Activated CD8-positive, alpha-beta memory T cell treated with anti-CD3 and anti-CD28 coated beads, Interleukin-2, amount 10 ng/mL, durations not matched to agents 7 days and 5 days (primary cell): ENCODE measurements around the gene ARRDC1. TPM values are rescaled to one million over a fixed set of nuclear protein-coding genes. Genes with fewer than 3 reads are reported as not detected.
"Not testable (repeated sequence)": the region's sequence is repeated elsewhere in the genome, so short reads cannot be mapped to it uniquely, and the experiment has no call there.

ENCODE experiments used
- ATAC-seq: fragments of 150-1000 bp; cut with Tn5 transposase; one replicate; pipeline ENCODE4 v1.10.0; 2021; ENCODE audit warnings: moderate library complexity
- CTCF ChIA-PET: fragments of 350-600 bp; sonication (Branson Sonifier 250); formaldehyde crosslinking; loops from one replicate; lab custom pipeline; 2021; ENCODE audit warnings: antibody characterized with exemption; lab: Charles Lee
- DNase-seq: peaks from one replicate; pipeline ENCODE4 v3.0.0-alpha.2; 2020
- H3K27ac Mint-ChIP-seq: one replicate; pipeline ENCODE4 v1.8.0; 2021; ENCODE audit warnings: mild to moderate bottlenecking, mixed read lengths
- H3K27me3 Mint-ChIP-seq: one replicate; pipeline ENCODE4 v1.8.0; 2021; ENCODE audit warnings: mixed read lengths
- H3K36me3 Mint-ChIP-seq: one replicate; pipeline ENCODE4 v1.8.0; 2021; ENCODE audit warnings: mild to moderate bottlenecking, mixed read lengths
- H3K4me1 Mint-ChIP-seq: one replicate; pipeline ENCODE4 v1.8.0; 2021; ENCODE audit warnings: mixed read lengths
- H3K4me3 Mint-ChIP-seq: one replicate; pipeline ENCODE4 v1.8.0; 2021; ENCODE audit warnings: mild to moderate bottlenecking, moderate library complexity, mixed read lengths
- H3K9me3 Mint-ChIP-seq: one replicate; pipeline ENCODE4 v1.8.0; 2022; ENCODE audit warnings: low read depth, mixed read lengths
- total RNA-seq, 2 experiments: library from RNA; stranded (reverse); gene quantifications; one replicate each; pipeline ENCODE4 v1.2.3, GENCODE V29; 2021

ARRDC1 gene, protein sequence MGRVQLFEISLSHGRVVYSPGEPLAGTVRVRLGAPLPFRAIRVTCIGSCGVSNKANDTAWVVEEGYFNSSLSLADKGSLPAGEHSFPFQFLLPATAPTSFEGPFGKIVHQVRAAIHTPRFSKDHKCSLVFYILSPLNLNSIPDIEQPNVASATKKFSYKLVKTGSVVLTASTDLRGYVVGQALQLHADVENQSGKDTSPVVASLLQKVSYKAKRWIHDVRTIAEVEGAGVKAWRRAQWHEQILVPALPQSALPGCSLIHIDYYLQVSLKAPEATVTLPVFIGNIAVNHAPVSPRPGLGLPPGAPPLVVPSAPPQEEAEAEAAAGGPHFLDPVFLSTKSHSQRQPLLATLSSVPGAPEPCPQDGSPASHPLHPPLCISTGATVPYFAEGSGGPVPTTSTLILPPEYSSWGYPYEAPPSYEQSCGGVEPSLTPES
- total RNA-seq: 10 to 100 TPM; 49.0 to 50.1 TPM

DNA sequence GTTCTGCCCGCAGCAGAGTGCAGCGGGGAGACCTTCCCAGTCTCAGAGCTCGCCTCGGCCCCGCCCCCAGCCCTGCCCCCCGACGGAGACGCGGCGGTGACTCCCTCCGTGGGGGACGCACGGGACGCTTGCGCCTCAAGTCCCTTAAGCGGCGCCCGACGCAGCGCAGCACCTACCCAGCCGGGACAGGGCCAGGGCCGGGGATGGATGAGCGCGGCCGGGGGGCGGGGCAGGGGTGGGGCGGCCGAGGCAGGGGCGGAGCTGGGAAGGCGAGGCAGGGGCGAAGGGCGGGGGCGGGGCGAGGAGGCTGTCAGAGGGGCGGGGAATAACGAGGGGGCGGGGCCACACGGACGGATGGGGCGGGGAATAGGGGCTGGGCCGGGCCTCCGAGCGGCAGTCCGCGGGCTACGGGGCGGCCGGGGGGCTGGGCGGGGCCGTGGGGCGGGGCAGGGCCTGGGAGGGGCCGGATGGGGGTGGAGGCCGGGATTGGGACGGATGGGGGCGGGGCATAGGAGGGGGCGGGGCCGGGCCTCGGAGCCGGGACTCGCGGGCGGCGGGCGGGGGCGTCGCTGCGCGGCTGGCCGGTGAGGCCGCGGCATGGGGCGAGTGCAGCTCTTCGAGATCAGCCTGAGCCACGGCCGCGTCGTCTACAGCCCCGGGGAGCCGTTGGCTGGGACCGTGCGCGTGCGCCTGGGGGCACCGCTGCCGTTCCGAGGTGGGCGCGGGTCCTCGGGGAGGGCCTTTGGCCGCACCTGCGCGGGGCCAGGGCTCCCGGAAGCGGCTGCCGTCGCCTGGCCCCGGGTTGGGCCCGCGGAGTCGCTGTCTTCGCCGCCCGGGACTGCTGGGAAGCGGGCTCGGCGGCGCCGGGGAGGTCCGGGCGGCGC, at the start of gene ARRDC1:
Gene ARRDC1, plus strand, starts transcription at position 566 of the 884 bp plus-strand sequence. Its CDS starts 32 bp downstream, at position 598.
- Mint-ChIP-seq H3K36me3 (no peaks in the 10 kb centered on the region), H3K27ac (no peak within 1 kb of the TSS), H3K4me1 (peaks cover 20% of the 10 kb centered on the region), H3K4me3 (peak within 1 kb of the TSS; percentile 73), H3K9me3 (no peaks in the 10 kb centered on the region), H3K27me3 (no peaks in the 10 kb centered on the region)
- CTCF ChIA-PET: no interaction called here
- DNase-seq: peak; percentile 96
- peak; percentile 94 for ATAC-seq

DNA sequence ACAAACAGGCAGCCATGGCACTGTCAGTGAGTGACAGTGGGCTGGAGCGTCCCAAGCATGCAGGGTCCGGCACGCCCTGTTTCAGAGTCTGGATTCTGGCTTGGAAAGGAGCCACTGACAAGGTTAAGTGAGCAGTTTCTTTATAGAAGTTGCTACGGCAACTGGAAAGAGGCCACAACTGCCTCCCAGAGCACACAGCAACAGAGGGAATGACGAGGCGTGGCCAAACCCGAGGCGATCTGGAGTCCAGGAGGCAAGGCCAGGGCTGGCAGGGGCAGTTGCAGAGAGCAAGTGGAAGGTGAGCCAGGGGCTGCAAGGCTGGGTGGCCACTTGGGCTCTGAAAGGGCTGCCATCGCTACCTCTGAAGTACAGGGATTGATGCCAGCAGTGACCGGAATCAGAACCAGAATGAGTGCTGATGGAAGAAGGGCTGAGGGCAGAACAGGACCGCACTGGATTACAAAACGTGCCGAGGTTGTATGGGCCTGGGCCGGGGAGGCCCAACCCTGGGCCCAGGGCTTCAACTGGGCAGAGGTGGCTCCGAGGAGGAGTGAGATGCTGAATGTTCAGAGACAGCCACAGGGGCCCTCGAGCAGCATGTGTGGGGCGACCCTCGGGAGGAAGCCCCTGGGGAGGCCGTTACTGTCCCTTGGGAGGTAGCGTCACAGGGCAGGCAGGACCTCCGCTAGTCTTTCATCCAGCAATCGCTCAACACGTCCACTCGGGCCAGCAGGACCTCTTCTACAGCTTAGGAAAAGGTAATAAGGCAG, 49.2 kb upstream of the ARRDC1 start:
- H3K4me3 Mint-ChIP-seq: no peak overlapping the region
- DNase-seq (no peak), ATAC-seq (no peak)
- peaks cover 10% of the 10 kb centered on the region for H3K36me3 Mint-ChIP-seq
- H3K4me1 Mint-ChIP-seq: peaks cover 10% of the 10 kb centered on the region
- CTCF ChIA-PET: no interaction called here
- no peaks in the 10 kb centered on the region for H3K9me3 Mint-ChIP-seq
- no peak overlapping the region for H3K27ac Mint-ChIP-seq
- H3K27me3 Mint-ChIP-seq: no peaks in the 10 kb centered on the region

DNA sequence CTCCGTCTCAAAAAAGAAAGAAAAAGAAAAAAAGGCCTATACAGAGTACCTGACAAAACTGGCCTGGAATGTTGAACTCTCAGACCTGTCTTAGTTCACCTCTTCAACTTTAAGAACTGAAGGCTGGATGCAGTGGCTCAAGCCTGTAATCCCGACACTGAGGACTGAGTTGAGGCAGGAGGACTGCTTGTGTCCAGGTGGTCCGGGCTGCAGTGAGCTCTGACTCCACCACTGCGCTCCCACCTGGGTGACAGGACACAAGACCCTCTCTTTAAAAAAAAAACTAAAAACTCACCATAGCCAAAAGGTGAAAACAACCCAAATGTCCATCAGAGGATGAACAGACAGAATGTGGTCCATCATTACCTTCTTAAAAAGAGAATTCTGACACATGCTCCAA, 47.4 kb upstream of the ARRDC1 start:
- Mint-ChIP-seq H3K9me3 (no peaks in the 10 kb centered on the region), H3K4me1 (peaks cover 2% of the 10 kb centered on the region), H3K4me3 (no peak overlapping the region), H3K27ac (no peak overlapping the region), H3K27me3 (no peaks in the 10 kb centered on the region), H3K36me3 (peaks cover 13% of the 10 kb centered on the region)
- ATAC-seq: no peak
- no peak for DNase-seq
- CTCF ChIA-PET: interaction anchor here (1.1 to 3.6 kb wide), 2 partner anchors 15 to 20 kb away, joined by 3 to 11 read pairs; partner anchors contain the start of gene DPH7

DNA sequence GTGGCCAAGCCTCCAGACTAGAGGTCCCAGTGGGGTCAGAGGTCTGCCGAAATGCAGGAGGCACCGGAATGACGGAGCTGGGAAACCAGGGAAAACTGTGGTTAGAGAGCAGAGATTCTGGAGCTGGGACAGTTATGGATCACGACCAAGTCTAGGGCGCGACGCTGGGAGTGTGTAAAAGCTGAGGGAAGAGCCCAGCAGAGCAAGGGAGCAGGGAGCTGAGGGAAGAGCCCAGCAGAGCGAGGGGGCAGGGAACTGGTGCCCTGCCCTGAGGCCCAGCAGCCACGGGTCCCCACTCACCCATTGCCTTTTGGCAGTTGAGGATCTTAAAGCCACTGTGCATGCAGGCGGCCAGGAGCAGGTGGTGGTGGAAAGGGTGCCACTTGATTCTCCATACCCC, 41.4 kb upstream of the ARRDC1 start:
- H3K4me3 Mint-ChIP-seq: no peak overlapping the region
- no peaks in the 10 kb centered on the region for H3K27me3 Mint-ChIP-seq
- no peak overlapping the region for H3K27ac Mint-ChIP-seq
- CTCF ChIA-PET: no interaction called here
- peaks cover 16% of the 10 kb centered on the region for H3K36me3 Mint-ChIP-seq
- peaks cover 6% of the 10 kb centered on the region for H3K4me1 Mint-ChIP-seq
- ATAC-seq: no peak
- H3K9me3 Mint-ChIP-seq: no peaks in the 10 kb centered on the region
- DNase-seq: no peak

DNA sequence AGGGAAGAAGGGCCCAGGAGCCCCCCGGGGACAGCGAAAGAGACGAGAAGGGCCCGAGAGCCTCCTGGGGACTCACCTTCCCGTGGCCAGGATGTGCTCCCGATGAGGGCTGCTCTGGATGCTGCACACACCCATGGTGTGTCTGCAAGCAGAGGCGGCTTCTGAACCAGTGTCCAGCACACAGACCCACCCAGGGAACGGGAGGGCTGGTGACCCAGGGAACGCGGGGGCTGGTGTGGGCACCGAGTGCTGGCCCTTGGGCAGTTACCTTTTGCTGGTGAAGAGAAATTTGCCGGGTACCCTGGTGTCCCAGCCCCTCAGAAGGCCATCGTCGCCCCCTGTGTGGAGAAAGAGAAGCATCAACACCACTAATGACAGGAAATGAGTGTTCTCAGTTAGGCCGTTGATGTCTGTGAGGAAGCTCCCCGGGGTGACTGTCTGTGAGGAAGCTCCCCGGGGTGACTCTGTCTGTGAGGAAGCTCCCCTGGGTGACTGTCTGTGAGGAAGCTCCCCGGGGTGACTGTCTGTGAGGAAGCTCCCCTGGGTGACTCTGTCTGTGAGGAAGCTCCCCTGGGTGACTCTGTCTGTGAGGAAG, 40.6 kb upstream of the ARRDC1 start:
- CTCF ChIA-PET: no interaction called here
- Mint-ChIP-seq H3K4me3 (no peak overlapping the region), H3K27me3 (no peaks in the 10 kb centered on the region), H3K4me1 (peaks cover 6% of the 10 kb centered on the region), H3K27ac (no peak overlapping the region), H3K36me3 (peaks cover 18% of the 10 kb centered on the region), H3K9me3 (no peaks in the 10 kb centered on the region)
- DNase-seq: no peak
- no peak for ATAC-seq

DNA sequence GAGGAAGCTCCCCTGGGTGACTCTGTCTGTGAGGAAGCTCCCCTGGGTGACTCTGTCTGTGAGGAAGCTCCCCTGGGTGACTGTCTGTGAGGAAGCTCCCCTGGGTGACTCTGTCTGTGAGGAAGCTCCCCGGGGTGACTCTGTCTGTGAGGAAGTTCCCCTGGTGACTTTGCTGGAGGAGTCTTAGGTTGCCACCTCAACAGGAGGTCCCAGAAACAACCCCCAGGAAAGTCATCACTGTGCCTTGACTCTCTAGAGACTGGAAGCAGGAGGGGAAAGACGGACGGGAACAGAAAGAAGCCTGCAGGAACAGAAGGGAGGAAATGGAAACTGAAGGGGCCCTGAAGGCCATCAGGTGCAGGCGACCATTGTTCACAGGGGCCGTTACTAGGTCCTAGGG, 37.0 kb upstream of the ARRDC1 start:
- peaks cover 31% of the 10 kb centered on the region for H3K36me3 Mint-ChIP-seq
- H3K4me1 Mint-ChIP-seq, ATAC-seq, H3K27me3 Mint-ChIP-seq, DNase-seq, H3K4me3 Mint-ChIP-seq, CTCF ChIA-PET, H3K9me3 Mint-ChIP-seq: not testable (repeated sequence)
- H3K27ac Mint-ChIP-seq: peak overlapping the region; percentile 44

DNA sequence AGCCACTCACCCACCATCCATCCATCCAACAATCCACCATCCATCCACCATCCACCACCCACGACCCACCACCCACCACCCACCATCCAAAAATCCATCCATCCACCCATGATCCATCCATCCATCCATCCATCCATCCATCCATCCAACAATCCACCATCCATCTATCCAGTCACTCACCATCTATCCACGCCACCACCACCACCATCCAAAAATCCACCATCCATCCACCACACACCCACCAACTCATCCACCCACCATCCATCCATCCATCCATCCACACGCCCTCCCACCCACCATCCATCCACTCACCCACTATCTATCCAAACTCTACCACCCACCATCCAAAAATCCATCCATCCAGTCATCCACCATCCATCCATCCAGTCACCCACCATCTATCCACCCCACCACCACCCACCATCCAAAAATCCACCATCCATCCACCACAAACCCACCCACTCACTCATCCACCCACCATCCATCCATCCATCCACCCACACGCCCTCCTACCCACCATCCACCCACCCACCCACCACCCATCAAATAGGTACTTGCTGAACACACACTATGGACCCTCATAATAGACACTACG, 35.8 kb upstream of the ARRDC1 start:
- no peak for DNase-seq
- no peak overlapping the region for H3K4me3 Mint-ChIP-seq
- no peak overlapping the region for H3K27ac Mint-ChIP-seq
- H3K4me1 Mint-ChIP-seq: peaks cover 5% of the 10 kb centered on the region
- H3K36me3 Mint-ChIP-seq: peaks cover 28% of the 10 kb centered on the region
- H3K9me3 Mint-ChIP-seq: no peaks in the 10 kb centered on the region
- no peaks in the 10 kb centered on the region for H3K27me3 Mint-ChIP-seq
- CTCF ChIA-PET: interaction anchor here (1.3 kb wide), 1 partner anchor 10 kb away, joined by 4 read pairs; no protein-coding TSS in a partner anchor
- ATAC-seq: no peak

DNA sequence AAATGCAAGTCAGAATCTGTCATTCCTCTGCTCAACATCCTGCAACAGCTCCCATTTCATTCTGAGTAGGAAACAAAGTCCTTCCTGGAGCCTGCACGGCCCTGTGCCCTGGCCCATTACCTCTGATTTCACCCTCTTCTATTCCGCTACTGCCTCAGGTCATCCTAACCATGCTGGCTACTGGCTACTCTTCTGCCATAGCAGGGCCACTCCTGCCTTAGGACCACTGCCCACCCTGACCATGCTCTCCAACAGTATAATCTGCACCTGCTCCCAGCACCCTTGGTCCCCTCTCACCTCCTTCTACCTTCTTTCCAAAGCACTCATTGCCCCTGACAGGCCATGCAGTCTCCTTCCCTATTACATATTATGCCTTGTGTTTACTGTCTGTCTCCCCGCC, 34.9 kb upstream of the ARRDC1 start:
- Mint-ChIP-seq H3K4me3 (no peak overlapping the region), H3K27me3 (no peaks in the 10 kb centered on the region), H3K27ac (no peak overlapping the region), H3K9me3 (no peaks in the 10 kb centered on the region), H3K4me1 (peaks cover 10% of the 10 kb centered on the region), H3K36me3 (peaks cover 32% of the 10 kb centered on the region)
- CTCF ChIA-PET: interaction anchor here (1.3 kb wide), 1 partner anchor 9 kb away, joined by 4 read pairs; no protein-coding TSS in a partner anchor
- DNase-seq: no peak
- no peak for ATAC-seq

DNA sequence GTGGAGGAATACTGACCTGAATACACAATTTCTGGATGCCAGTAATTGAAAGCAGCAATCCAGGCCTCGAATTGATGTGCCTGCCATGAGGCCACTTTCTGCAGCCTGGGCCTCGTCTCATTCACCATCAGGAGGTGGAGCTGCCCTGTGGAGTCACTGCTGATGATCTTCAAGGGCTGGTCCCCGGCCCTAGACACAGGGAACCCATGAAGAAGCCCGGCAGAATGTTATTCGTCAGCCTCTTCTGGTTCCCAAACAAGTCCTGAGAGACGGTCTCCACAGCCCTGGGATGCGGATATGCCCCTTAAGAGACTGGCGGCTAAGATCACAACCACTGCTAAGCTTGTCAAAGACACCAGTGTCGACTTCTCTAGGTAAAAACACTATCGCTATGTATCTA, 31.3 kb upstream of the ARRDC1 start:
- CTCF ChIA-PET: interaction anchor here (2.7 kb wide), 1 partner anchor 14 kb away, joined by 8 read pairs; no protein-coding TSS in a partner anchor
- DNase-seq (no peak), ATAC-seq (no peak)
- Mint-ChIP-seq H3K36me3 (peaks cover 39% of the 10 kb centered on the region), H3K27me3 (no peaks in the 10 kb centered on the region), H3K4me3 (no peak overlapping the region), H3K9me3 (no peaks in the 10 kb centered on the region), H3K27ac (no peak overlapping the region), H3K4me1 (peaks cover 34% of the 10 kb centered on the region)

DNA sequence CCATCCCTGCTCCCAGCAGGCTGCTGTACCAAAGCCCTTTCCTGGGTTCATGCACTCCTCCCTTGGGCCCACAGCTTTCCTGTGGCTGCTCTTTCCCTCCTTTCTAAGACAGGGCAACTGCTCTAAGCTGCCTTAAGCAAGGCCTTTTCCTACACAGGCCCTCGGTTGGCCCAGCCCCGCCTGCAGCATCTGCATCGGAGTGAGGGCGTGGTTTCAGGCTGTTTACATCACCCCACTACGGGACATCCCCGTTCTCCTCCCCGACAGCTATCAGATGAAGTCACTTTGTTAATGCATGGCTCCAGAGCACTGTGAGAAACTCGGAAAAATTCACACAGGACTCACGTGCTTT, 30.1 kb upstream of the ARRDC1 start:
- ATAC-seq (no peak), DNase-seq (peak; percentile 51)
- Mint-ChIP-seq H3K9me3 (no peaks in the 10 kb centered on the region), H3K36me3 (peaks cover 34% of the 10 kb centered on the region), H3K4me1 (peaks cover 35% of the 10 kb centered on the region), H3K27me3 (no peaks in the 10 kb centered on the region), H3K4me3 (no peak overlapping the region), H3K27ac (peak overlapping the region; percentile 79)
- CTCF ChIA-PET: interaction anchor here (1.3 to 2.7 kb wide), 2 partner anchors 13 to 23 kb away, joined by 4 to 8 read pairs; partner anchors contain the start of gene MRPL41

DNA sequence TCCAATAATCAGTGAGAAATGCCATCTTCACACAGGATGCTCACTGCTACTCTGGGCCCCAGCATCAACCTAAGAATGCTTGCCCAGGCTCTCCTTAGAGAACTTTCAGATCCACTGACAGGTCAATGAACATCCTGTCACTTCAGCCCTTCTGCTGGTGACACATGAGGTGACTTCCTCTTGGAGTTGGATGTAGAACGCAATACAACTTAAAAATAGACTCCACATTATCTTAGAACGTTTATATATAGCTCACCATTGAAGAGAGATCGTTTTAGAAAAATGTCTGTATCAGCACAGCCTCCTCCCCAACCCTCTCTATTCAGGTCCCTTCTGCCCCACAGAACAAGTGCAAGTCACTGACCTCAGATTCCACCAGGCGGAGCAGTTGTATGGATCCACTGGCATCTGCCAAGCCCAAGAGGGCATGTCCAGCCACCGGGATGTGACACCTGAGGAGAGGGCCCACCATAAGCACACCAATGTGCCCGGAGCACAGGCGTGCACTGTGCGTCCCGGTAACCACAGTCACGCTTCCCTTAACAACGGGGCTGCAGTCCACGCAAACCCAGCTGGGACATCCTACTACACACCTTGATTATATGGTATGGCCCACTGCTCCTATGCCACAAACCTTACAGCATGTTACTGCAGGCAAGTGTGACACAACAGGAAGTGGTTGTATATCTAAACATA, 29.6 kb upstream of the ARRDC1 start:
- no peak for ATAC-seq
- CTCF ChIA-PET: interaction anchor here (1.3 to 2.7 kb wide), 2 partner anchors 12 to 24 kb away, joined by 4 to 8 read pairs; partner anchors contain the start of gene MRPL41
- H3K4me3 Mint-ChIP-seq: peak overlapping the region; percentile 48
- peak overlapping the region; percentile 79 for H3K27ac Mint-ChIP-seq
- H3K36me3 Mint-ChIP-seq: peaks cover 28% of the 10 kb centered on the region
- peaks cover 35% of the 10 kb centered on the region for H3K4me1 Mint-ChIP-seq
- no peaks in the 10 kb centered on the region for H3K9me3 Mint-ChIP-seq
- DNase-seq: peak; percentile 50
- H3K27me3 Mint-ChIP-seq: no peaks in the 10 kb centered on the region
